ENCODE results near the gene TMEM229B.

GRCh38 chr14:67467134-67467533 is 21.4 kb downstream of the TMEM229B start:
- TF ChIP-seq, protein P1, sequence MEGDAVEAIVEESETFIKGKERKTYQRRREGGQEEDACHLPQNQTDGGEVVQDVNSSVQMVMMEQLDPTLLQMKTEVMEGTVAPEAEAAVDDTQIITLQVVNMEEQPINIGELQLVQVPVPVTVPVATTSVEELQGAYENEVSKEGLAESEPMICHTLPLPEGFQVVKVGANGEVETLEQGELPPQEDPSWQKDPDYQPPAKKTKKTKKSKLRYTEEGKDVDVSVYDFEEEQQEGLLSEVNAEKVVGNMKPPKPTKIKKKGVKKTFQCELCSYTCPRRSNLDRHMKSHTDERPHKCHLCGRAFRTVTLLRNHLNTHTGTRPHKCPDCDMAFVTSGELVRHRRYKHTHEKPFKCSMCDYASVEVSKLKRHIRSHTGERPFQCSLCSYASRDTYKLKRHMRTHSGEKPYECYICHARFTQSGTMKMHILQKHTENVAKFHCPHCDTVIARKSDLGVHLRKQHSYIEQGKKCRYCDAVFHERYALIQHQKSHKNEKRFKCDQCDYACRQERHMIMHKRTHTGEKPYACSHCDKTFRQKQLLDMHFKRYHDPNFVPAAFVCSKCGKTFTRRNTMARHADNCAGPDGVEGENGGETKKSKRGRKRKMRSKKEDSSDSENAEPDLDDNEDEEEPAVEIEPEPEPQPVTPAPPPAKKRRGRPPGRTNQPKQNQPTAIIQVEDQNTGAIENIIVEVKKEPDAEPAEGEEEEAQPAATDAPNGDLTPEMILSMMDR (IDR thresholded peaks at IDR 0.05; ENCODE audit: insufficient read depth, low read length): no peak
- TF ChIP-seq, protein P2, sequence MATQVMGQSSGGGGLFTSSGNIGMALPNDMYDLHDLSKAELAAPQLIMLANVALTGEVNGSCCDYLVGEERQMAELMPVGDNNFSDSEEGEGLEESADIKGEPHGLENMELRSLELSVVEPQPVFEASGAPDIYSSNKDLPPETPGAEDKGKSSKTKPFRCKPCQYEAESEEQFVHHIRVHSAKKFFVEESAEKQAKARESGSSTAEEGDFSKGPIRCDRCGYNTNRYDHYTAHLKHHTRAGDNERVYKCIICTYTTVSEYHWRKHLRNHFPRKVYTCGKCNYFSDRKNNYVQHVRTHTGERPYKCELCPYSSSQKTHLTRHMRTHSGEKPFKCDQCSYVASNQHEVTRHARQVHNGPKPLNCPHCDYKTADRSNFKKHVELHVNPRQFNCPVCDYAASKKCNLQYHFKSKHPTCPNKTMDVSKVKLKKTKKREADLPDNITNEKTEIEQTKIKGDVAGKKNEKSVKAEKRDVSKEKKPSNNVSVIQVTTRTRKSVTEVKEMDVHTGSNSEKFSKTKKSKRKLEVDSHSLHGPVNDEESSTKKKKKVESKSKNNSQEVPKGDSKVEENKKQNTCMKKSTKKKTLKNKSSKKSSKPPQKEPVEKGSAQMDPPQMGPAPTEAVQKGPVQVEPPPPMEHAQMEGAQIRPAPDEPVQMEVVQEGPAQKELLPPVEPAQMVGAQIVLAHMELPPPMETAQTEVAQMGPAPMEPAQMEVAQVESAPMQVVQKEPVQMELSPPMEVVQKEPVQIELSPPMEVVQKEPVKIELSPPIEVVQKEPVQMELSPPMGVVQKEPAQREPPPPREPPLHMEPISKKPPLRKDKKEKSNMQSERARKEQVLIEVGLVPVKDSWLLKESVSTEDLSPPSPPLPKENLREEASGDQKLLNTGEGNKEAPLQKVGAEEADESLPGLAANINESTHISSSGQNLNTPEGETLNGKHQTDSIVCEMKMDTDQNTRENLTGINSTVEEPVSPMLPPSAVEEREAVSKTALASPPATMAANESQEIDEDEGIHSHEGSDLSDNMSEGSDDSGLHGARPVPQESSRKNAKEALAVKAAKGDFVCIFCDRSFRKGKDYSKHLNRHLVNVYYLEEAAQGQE (IDR thresholded peaks at IDR 0.05; ENCODE audit: insufficient replicate concordance, low read depth): no peak
- TF ChIP-seq POLR2AphosphoS5 (IDR thresholded peaks at IDR 0.05; ENCODE audit: low read depth): no peak
